Left kidney (tissue), 8 donors: ENCODE results near the gene PSRC1. TPM values are rescaled to one million over a fixed set of nuclear protein-coding genes. Genes with fewer than 3 reads are reported as not detected.
"Not testable (repeated sequence)": the region's sequence is repeated elsewhere in the genome, so short reads cannot be mapped to it uniquely, and the experiment has no call there.

Source experiments
- DNase-seq: peaks from one replicate; pipeline ENCODE4 v3.0.0-alpha.2; 2013
- long read RNA-seq, 8 donors: transcript quantifications; one replicate each; lab custom pipeline, GENCODE V29; 2026
- polyA plus RNA-seq: library from polyadenylated mRNA; unstranded; fragments of 120-200 nt; gene quantifications from one replicate; pipeline ENCODE4 v1.2.1, GENCODE V29; 2013; ENCODE audit not compliant: insufficient read length

Gene PSRC1
- polyA plus RNA-seq = 29.8 TPM
- long read RNA-seq, donor 1, partial matches to known transcripts = 0 of 3 reads
- long read RNA-seq, donor 1, other reads (novel, unspliced or antisense) = 0 of 3 reads
- long read RNA-seq, donor 2, partial matches to known transcripts = 0 of 5 reads
- long read RNA-seq, donor 2, other reads (novel, unspliced or antisense) = 0 of 5 reads
- long read RNA-seq, donor 3, partial matches to known transcripts = 7 of 12 reads
- long read RNA-seq, donor 3, other reads (novel, unspliced or antisense) = 0 of 12 reads
- long read RNA-seq, donor 4 = 0 reads
- long read RNA-seq, donor 5, partial matches to known transcripts = 6 of 9 reads
- long read RNA-seq, donor 5, other reads (novel, unspliced or antisense) = 0 of 9 reads
- long read RNA-seq, donor 6, partial matches to known transcripts = 5 of 6 reads
- long read RNA-seq, donor 6, other reads (novel, unspliced or antisense) = 0 of 6 reads
- long read RNA-seq, donor 7, transcript PSRC1-204 (8 exons, 1,742 nt) = major isoform, 5 of 22 reads
- long read RNA-seq, donor 7, partial matches to known transcripts = 7 of 22 reads
- long read RNA-seq, donor 7, other reads (novel, unspliced or antisense) = 0 of 22 reads
- long read RNA-seq, donor 8, partial matches to known transcripts = 0 of 1 reads
- long read RNA-seq, donor 8, other reads (novel, unspliced or antisense) = 0 of 1 reads

- peak; percentile 96 for DNase-seq
Measured at GRCh38 chr1:109282952-109283747, at the start of gene PSRC1. PSRC1 (minus strand) TSS chr1:109283145.

GRCh38 chr1:109331113-109331512, 48.2 kb upstream of the PSRC1 start:
- no peak for DNase-seq

- no peak for DNase-seq
Measured at GRCh38 chr1:109327285-109327684, 44.3 kb upstream of the PSRC1 start.

GRCh38 chr1:109322974-109323373, 40.0 kb upstream of the PSRC1 start:
- DNase-seq = no peak

GRCh38 chr1:109319114-109319513, 36.2 kb upstream of the PSRC1 start:
- no peak for DNase-seq

GRCh38 chr1:109316506-109316905, 33.6 kb upstream of the PSRC1 start:
- no peak for DNase-seq

- no peak for DNase-seq
Measured at GRCh38 chr1:109315288-109315687, 32.3 kb upstream of the PSRC1 start.

GRCh38 chr1:109314795-109315194, 31.9 kb upstream of the PSRC1 start:
- DNase-seq = no peak

- no peak for DNase-seq
Measured at GRCh38 chr1:109312978-109313775, 30.2 kb upstream of the PSRC1 start.

- no peak for DNase-seq
Measured at GRCh38 chr1:109312246-109312645, 29.3 kb upstream of the PSRC1 start.

GRCh38 chr1:109309347-109309746, 26.4 kb upstream of the PSRC1 start:
- no peak for DNase-seq

- DNase-seq = no peak
Measured at GRCh38 chr1:109307274-109308021, 24.5 kb upstream of the PSRC1 start.

GRCh38 chr1:109306832-109307273, 23.9 kb upstream of the PSRC1 start, which contains the start of gene MYBPHL:
MYBPHL (minus strand) TSS chr1:109307011; CDS start chr1:109306991, 20 bp downstream.
- DNase-seq = no peak

GRCh38 chr1:109305991-109306390, 23.0 kb upstream of the PSRC1 start:
- DNase-seq = not testable (repeated sequence)

GRCh38 chr1:109304226-109304920, 21.4 kb upstream of the PSRC1 start:
- no peak for DNase-seq

GRCh38 chr1:109301874-109302273, 18.9 kb upstream of the PSRC1 start:
- DNase-seq = no peak

GRCh38 chr1:109300650-109301151, 17.8 kb upstream of the PSRC1 start:
- DNase-seq = peak; percentile 34

GRCh38 chr1:109299558-109300343, 16.8 kb upstream of the PSRC1 start:
- no peak for DNase-seq
